ENCODE data around the gene PCED1B.

Gene PCED1B

DNA sequence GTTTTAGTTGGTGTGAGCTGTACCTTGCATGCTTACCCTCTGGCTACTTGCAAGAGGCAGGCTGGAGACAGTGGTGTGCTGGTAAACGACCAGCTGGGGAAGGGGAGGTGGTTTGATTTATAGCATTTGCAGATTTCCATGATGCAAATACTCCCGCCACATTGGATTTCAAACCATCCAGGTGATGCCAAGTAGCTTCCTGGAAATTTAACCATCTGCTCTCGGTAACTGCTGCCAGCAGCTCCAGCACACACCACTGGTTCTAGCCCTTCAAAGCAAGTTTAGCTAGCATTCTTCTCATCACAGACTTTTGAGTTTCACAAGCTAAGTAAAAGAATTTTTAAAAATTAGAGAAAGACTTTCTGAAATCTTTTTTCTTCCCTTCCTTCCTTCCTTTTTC lies 104.8 kb downstream of the PCED1B start:
- H3K4me3 ChIP-seq (replicated peaks; ENCODE audit: low read depth, low read length) = no peak overlapping the region
- TF ChIP-seq, protein P1, sequence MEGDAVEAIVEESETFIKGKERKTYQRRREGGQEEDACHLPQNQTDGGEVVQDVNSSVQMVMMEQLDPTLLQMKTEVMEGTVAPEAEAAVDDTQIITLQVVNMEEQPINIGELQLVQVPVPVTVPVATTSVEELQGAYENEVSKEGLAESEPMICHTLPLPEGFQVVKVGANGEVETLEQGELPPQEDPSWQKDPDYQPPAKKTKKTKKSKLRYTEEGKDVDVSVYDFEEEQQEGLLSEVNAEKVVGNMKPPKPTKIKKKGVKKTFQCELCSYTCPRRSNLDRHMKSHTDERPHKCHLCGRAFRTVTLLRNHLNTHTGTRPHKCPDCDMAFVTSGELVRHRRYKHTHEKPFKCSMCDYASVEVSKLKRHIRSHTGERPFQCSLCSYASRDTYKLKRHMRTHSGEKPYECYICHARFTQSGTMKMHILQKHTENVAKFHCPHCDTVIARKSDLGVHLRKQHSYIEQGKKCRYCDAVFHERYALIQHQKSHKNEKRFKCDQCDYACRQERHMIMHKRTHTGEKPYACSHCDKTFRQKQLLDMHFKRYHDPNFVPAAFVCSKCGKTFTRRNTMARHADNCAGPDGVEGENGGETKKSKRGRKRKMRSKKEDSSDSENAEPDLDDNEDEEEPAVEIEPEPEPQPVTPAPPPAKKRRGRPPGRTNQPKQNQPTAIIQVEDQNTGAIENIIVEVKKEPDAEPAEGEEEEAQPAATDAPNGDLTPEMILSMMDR (IDR thresholded peaks at IDR 0.05; ENCODE audit: low read length, missing control alignments) = no peak
- DNase-seq (ENCODE audit: low read depth) = no peak

DNA sequence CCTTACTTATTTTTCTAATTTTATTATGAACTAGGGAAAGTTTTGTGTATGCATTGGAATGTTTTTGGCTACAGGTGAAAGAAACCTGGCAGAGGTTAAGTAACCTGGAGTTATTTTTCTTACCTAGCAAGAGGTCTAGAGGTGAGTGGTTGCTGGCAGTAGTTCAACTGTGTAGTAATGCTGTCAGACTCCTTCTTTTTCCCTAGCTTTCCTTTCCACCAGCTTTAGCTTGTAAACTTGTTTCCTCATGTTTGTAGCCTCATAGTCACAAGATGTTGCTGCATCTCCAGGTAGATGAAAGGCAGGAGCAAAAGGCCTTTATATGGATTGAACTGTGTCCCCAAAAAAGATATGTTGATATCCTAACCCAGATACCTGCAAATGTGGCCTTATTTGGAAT lies 105.4 kb downstream of the PCED1B start:
- no peak overlapping the region for H3K4me3 ChIP-seq (replicated peaks; ENCODE audit: low read depth, low read length)
- DNase-seq (ENCODE audit: low read depth) = no peak
- TF ChIP-seq, protein P1 (IDR thresholded peaks at IDR 0.05; ENCODE audit: low read length, missing control alignments) = no peak

DNA sequence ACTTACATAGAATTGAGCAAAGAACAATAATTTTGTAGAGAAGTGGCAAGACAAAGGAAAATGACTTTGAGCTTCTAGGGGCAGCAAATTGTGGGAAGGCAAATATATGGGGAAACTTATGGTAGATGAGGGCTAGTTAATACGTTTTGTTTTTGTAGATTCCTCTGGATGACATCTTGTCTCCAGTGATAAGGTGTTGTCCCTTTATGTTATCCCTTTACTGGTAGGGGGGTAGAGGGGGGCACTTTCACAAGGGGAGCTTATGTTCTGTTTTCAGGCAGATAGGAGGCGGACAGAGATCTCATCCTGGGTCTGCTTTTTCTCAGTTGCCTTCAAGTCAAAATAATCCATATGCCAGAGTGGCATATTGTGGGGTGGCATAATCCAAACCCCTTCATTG lies 106.8 kb downstream of the PCED1B start:
- H3K4me3 ChIP-seq (replicated peaks; ENCODE audit: low read depth, low read length) = no peak overlapping the region
- TF ChIP-seq, protein P1 (IDR thresholded peaks at IDR 0.05; ENCODE audit: low read length, missing control alignments) = no peak
- no peak for DNase-seq (ENCODE audit: low read depth)

DNA sequence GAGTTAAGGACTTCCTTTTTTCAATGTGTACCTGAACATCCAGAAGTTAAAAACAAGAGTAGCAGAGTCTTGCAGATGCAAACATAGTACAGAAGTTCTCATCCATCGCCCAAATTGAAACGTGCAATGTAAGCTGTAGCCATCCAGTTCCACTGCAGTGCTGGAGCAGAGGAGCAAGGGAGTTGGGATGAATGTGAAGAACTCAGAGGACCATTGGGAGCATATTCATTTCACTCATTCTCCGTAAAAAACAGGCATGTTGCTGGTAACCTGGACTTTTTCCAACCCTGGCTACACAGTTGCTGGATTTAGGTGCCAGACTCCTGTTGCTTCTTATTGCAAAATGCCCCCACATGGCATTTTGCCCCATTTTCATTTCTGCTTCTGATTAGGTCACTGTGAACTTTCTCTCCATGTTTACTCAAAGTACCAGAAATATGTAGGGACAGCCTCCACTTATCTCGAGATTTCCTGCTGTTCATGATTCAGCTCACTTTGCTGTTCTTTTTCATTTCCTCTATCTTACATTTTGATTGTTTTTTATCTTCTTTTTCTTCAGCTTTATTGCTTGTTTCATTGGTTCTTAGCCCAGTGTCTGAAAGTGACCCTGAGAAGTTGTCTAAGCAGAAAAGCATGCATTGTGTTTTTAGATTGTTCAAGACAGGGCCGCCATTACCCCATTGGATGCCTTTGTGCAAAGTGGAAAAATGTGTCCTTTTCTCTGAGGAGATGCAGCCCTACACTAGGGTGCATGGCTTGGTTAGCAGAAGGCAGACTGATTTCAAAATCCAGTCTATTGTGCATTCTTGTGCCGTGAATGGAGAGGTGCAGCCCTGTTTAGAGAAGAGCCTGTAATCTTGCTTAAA lies 109.4 kb downstream of the PCED1B start:
- TF ChIP-seq, protein P1 (IDR thresholded peaks at IDR 0.05; ENCODE audit: low read length, missing control alignments) = no peak
- DNase-seq (ENCODE audit: low read depth) = peak; percentile 98
- H3K4me3 ChIP-seq (replicated peaks; ENCODE audit: low read depth, low read length) = no peak overlapping the region

DNA sequence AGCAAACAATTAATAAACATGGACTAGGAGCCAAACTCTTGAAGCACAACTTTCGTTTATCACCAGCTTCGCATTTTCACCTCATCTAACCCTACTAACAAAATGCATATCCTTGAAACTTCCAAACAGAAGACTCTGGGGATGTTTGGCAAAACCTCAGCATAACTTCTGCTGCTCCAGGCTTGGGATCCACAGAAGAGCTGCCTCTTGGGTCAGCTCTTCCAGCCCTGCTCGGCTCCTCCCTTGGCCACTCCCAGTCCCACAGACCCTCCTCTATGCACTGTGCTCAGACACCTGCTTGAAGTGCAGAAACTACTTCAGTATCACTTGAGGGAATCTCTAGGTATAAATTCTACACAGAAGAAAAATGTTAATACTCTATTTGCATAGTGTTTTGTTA lies 110.3 kb downstream of the PCED1B start:
- peak; percentile 28 for DNase-seq (ENCODE audit: low read depth)
- TF ChIP-seq, protein P1 (IDR thresholded peaks at IDR 0.05; ENCODE audit: low read length, missing control alignments) = no peak
- H3K4me3 ChIP-seq (replicated peaks; ENCODE audit: low read depth, low read length) = no peak overlapping the region

DNA sequence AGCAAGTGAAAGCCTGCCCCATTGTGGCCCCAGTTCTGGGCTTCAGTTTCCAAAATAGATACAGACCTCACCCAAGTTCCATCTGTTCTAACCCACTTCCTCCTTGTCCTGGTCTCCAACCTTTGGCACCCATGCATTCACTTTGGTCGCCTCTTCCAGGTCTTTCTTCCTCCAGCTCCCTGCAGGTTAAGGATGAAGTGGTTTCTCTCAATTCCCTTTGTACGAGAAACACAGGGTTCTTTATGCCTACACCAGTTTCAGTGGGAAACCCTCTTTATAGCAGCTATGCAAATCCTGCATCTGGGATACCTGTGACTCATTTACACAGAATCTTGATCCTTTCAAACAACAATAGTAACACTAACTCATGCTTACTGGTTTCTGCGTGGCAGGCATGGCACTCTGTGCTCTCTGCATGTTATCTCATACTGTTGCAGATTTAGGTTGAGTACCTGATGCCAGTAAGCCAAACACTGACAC lies 110.9 kb downstream of the PCED1B start:
- DNase-seq (ENCODE audit: low read depth) = peak; percentile 68
- H3K4me3 ChIP-seq (replicated peaks; ENCODE audit: low read depth, low read length) = no peak overlapping the region
- TF ChIP-seq, protein P1 (IDR thresholded peaks at IDR 0.05; ENCODE audit: low read length, missing control alignments) = no peak

DNA sequence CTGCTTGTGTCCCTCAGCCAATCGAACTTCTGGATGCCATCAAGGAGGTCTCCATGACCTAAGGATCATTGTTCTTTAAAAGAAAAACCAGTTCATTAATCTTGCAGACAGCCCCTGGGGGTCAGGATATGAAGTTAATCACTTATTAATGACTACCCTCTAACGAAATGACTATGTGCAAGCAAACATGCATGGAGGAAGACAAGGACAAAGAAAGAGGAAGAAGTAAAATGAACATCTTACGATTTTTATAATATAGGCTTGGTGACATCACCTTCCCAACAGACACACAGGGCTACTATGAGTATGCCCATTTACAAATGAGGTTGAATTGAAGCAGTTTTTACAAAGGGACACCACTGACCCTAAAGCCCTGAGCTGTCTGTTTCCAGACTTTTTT lies 111.5 kb downstream of the PCED1B start:
- no peak overlapping the region for H3K4me3 ChIP-seq (replicated peaks; ENCODE audit: low read depth, low read length)
- TF ChIP-seq, protein P1 (IDR thresholded peaks at IDR 0.05; ENCODE audit: low read length, missing control alignments) = no peak
- DNase-seq (ENCODE audit: low read depth) = no peak

All from fibroblast of pulmonary artery (primary cell).